Karpas-422 (cell line): ENCODE data around the gene GSTT2. TPM values are rescaled to one million over a fixed set of nuclear protein-coding genes. Genes with fewer than 3 reads are reported as not detected.
"Not testable (repeated sequence)": the region's sequence is repeated elsewhere in the genome, so short reads cannot be mapped to it uniquely, and the experiment has no call there.

Experiments used
- DNase-seq: peaks from one replicate; pipeline ENCODE4 v3.0.0-alpha.2; 2015
- H2AFZ ChIP-seq: fragments of 200-600 bp; sonication (generic); 2 replicates; pipeline ENCODE4 v1.6.1; 2014; ENCODE audit warnings: antibody characterized with exemption, low read length, mixed read lengths
- H3K27ac ChIP-seq: fragments of 200-600 bp; sonication (generic); 2 replicates; pipeline ENCODE4 v1.5.1; 2014; ENCODE audit warnings: mild to moderate bottlenecking, low read length, moderate library complexity
- H3K27me3 ChIP-seq: fragments of 200-600 bp; sonication (generic); 2 replicates; pipeline ENCODE4 v1.6.1; 2014; ENCODE audit warnings: low read length, mixed read lengths
- H3K36me3 ChIP-seq: fragments of 200-600 bp; sonication (generic); 2 replicates; pipeline ENCODE4 v1.6.1; 2014; ENCODE audit warnings: low read length, mixed read lengths; ENCODE audit not compliant: insufficient read depth
- H3K4me1 ChIP-seq: fragments of 200-600 bp; sonication (generic); 2 replicates; pipeline ENCODE4 v1.6.1; 2014; ENCODE audit warnings: mild to moderate bottlenecking, low read length, mixed read lengths
- H3K4me2 ChIP-seq: fragments of 200-600 bp; sonication (generic); 2 replicates; pipeline ENCODE4 v1.6.1; 2014; ENCODE audit warnings: low read length, low read depth, mild to moderate bottlenecking; ENCODE audit not compliant: poor library complexity, severe bottlenecking
- H3K4me3 ChIP-seq: fragments of 200-600 bp; sonication (generic); 2 replicates; pipeline ENCODE4 v1.5.1; 2014; ENCODE audit warnings: mild to moderate bottlenecking, antibody characterized with exemption, low read length, mixed read lengths
- H3K79me2 ChIP-seq: fragments of 200-600 bp; sonication (generic); 2 replicates; pipeline ENCODE4 v1.6.1; 2014; ENCODE audit warnings: mild to moderate bottlenecking, low read length, mixed read lengths
- H3K9ac ChIP-seq: fragments of 200-600 bp; sonication (generic); 2 replicates; pipeline ENCODE4 v1.6.0; 2014; ENCODE audit warnings: low read length
- H3K9me2 ChIP-seq: fragments of 200-600 bp; sonication (generic), shearing (Covaris generic); replicated peaks from 2 replicates; pipeline ENCODE4 v1.6.0; 2014; ENCODE audit warnings: mild to moderate bottlenecking, low read length, moderate library complexity; ENCODE audit not compliant: insufficient read depth
- H3K9me3 ChIP-seq: fragments of 300-700, 200-600 bp; sonication (generic); 2 replicates; pipeline ENCODE4 v1.6.1; 2014; ENCODE audit warnings: low read length, mixed read lengths
- H4K20me1 ChIP-seq: fragments of 200-600 bp; sonication (generic); 2 replicates; pipeline ENCODE4 v1.6.1; 2014; ENCODE audit warnings: mild to moderate bottlenecking, antibody characterized with exemption, low read length, low read depth; ENCODE audit not compliant: insufficient read depth
- total RNA-seq: library from RNA; depleted of rRNA; stranded (reverse); fragments of >200 nt; shearing (Covaris generic); gene quantifications from 2 replicates; pipeline ENCODE4 v1.2.3, GENCODE V29; 2014; ENCODE audit warnings: low replicate concordance; rRNA removed

GSTT2 gene
- total RNA-seq: not detected in 2 replicates

- not testable (repeated sequence) for H3K36me3 ChIP-seq, H4K20me1 ChIP-seq, DNase-seq, H3K27ac ChIP-seq, H3K9ac ChIP-seq, H3K9me2 ChIP-seq, H3K4me3 ChIP-seq, H3K79me2 ChIP-seq, H3K27me3 ChIP-seq, H3K4me1 ChIP-seq, H2AFZ ChIP-seq, H3K9me3 ChIP-seq, H3K4me2 ChIP-seq
These were observed at the start of gene GSTT2 for GRCh38 chr22:23979557-23980240. Gene GSTT2, plus strand, starts transcription at chr22:23980134.

GRCh38 chr22:23938328-23939016 is 41.5 kb upstream of the GSTT2 start:
- no peak overlapping the region for H3K4me3 ChIP-seq
- no peaks in the 10 kb centered on the region for H3K9me2 ChIP-seq
- no peaks in the 10 kb centered on the region for H3K79me2 ChIP-seq
- DNase-seq: no peak
- H3K9me3 ChIP-seq: no peaks in the 10 kb centered on the region
- H3K36me3 ChIP-seq: no peaks in the 10 kb centered on the region
- H2AFZ ChIP-seq: no peak overlapping the region
- H3K27ac ChIP-seq: no peak overlapping the region
- H4K20me1 ChIP-seq: no peaks in the 10 kb centered on the region
- no peaks in the 10 kb centered on the region for H3K4me1 ChIP-seq
- H3K4me2 ChIP-seq: no peak overlapping the region
- no peaks in the 10 kb centered on the region for H3K27me3 ChIP-seq
- no peak overlapping the region for H3K9ac ChIP-seq

GRCh38 chr22:23939017-23939357 is 40.9 kb upstream of the GSTT2 start:
- Histone ChIP-seq H3K36me3 (no peaks in the 10 kb centered on the region), H3K9me3 (no peaks in the 10 kb centered on the region), H3K4me3 (no peak overlapping the region), H2AFZ (no peak overlapping the region), H3K9ac (no peak overlapping the region), H3K4me2 (no peak overlapping the region), H3K4me1 (no peaks in the 10 kb centered on the region), H3K27ac (no peak overlapping the region), H3K9me2 (no peaks in the 10 kb centered on the region), H3K79me2 (no peaks in the 10 kb centered on the region), H4K20me1 (no peaks in the 10 kb centered on the region), H3K27me3 (no peaks in the 10 kb centered on the region)
- no peak for DNase-seq

- not testable (repeated sequence) for DNase-seq, H3K27ac ChIP-seq, H3K9me3 ChIP-seq, H3K4me3 ChIP-seq, H3K9ac ChIP-seq, H3K9me2 ChIP-seq, H3K36me3 ChIP-seq, H3K4me2 ChIP-seq, H4K20me1 ChIP-seq, H3K79me2 ChIP-seq, H3K4me1 ChIP-seq, H2AFZ ChIP-seq, H3K27me3 ChIP-seq
These were observed 39.8 kb upstream of the GSTT2 start for GRCh38 chr22:23940166-23940565.

- not testable (repeated sequence) for H2AFZ ChIP-seq, H3K9me2 ChIP-seq, H3K4me1 ChIP-seq, H3K36me3 ChIP-seq, H3K9me3 ChIP-seq, H4K20me1 ChIP-seq, H3K27ac ChIP-seq, H3K9ac ChIP-seq, H3K27me3 ChIP-seq, H3K79me2 ChIP-seq, H3K4me3 ChIP-seq, H3K4me2 ChIP-seq
- DNase-seq: peak; percentile 63
These were observed 32.5 kb upstream of the GSTT2 start for GRCh38 chr22:23947391-23947790.

GRCh38 chr22:23949764-23950163 is 30.2 kb upstream of the GSTT2 start:
- not testable (repeated sequence) for H3K4me1 ChIP-seq, H3K9me2 ChIP-seq, H3K4me2 ChIP-seq, DNase-seq, H3K27ac ChIP-seq, H4K20me1 ChIP-seq, H2AFZ ChIP-seq, H3K27me3 ChIP-seq, H3K36me3 ChIP-seq, H3K9ac ChIP-seq, H3K4me3 ChIP-seq, H3K9me3 ChIP-seq, H3K79me2 ChIP-seq

- H3K9ac ChIP-seq, H3K79me2 ChIP-seq, H3K36me3 ChIP-seq, DNase-seq, H4K20me1 ChIP-seq, H3K27ac ChIP-seq, H2AFZ ChIP-seq, H3K27me3 ChIP-seq, H3K9me2 ChIP-seq, H3K9me3 ChIP-seq, H3K4me2 ChIP-seq, H3K4me1 ChIP-seq, H3K4me3 ChIP-seq: not testable (repeated sequence)
These were observed 28.6 kb upstream of the GSTT2 start for GRCh38 chr22:23951383-23951782.

GRCh38 chr22:23952794-23953405 is 27.0 kb upstream of the GSTT2 start:
- H3K27ac ChIP-seq, H4K20me1 ChIP-seq, H3K9ac ChIP-seq, H3K27me3 ChIP-seq, H3K4me1 ChIP-seq, H3K79me2 ChIP-seq, H2AFZ ChIP-seq, H3K36me3 ChIP-seq, H3K9me2 ChIP-seq, H3K9me3 ChIP-seq, H3K4me3 ChIP-seq, H3K4me2 ChIP-seq, DNase-seq: not testable (repeated sequence)
